H9 (cell line): ENCODE measurements around the gene MTHFD1L. TPM values are rescaled to one million over a fixed set of nuclear protein-coding genes. Genes with fewer than 3 reads are reported as not detected.

Experiments used
- DNase-seq: peaks from one replicate; pipeline ENCODE4 v3.0.0-alpha.2; 2017
- H2AFZ ChIP-seq: one replicate; pipeline ENCODE4 v1.6.1; 2013; ENCODE audit warnings: mild to moderate bottlenecking, low read length, control low read depth, moderate library complexity
- H2AK5ac ChIP-seq: 2 replicates; pipeline ENCODE4 v1.6.1; 2013; ENCODE audit warnings: low read length, control low read depth, mixed read lengths; ENCODE audit not compliant: insufficient read length
- H2BK120ac ChIP-seq: one replicate; pipeline ENCODE4 v1.6.1; 2013; ENCODE audit warnings: low read depth, mild to moderate bottlenecking, low read length, control low read depth, inconsistent platforms; ENCODE audit not compliant: poor library complexity, severe bottlenecking
- H2BK12ac ChIP-seq: 2 replicates; pipeline ENCODE4 v1.6.1; 2013; ENCODE audit warnings: low read length, control low read depth, mixed read lengths, low read depth; ENCODE audit not compliant: insufficient read length
- H2BK15ac ChIP-seq: 2 replicates; pipeline ENCODE4 v1.6.1; 2013; ENCODE audit warnings: low read depth, low read length, control low read depth
- H2BK20ac ChIP-seq: one replicate; pipeline ENCODE4 v1.6.1; 2013; ENCODE audit warnings: low read depth, mild to moderate bottlenecking, low read length, control low read depth, inconsistent platforms; ENCODE audit not compliant: poor library complexity, severe bottlenecking
- H2BK5ac ChIP-seq: 2 replicates; pipeline ENCODE4 v1.6.1; 2013; ENCODE audit warnings: low read length, control low read depth, mixed read lengths; ENCODE audit not compliant: insufficient read length
- H3K14ac ChIP-seq: 2 replicates; pipeline ENCODE4 v1.6.1; 2013; ENCODE audit warnings: low read length, control low read depth; ENCODE audit not compliant: insufficient read depth
- H3K18ac ChIP-seq: 2 replicates; pipeline ENCODE4 v1.6.1; 2013; ENCODE audit warnings: low read depth, mild to moderate bottlenecking, mixed read lengths, low read length, control low read depth; ENCODE audit not compliant: insufficient read length
- H3K23ac ChIP-seq: 2 replicates; pipeline ENCODE4 v1.6.1; 2013; ENCODE audit warnings: low read length, control low read depth, mixed read lengths, low read depth; ENCODE audit not compliant: insufficient read length
- H3K23me2 ChIP-seq: 2 replicates; pipeline ENCODE4 v1.6.1; 2013; ENCODE audit warnings: low read depth, mild to moderate bottlenecking, mixed read lengths, low read length, control low read depth; ENCODE audit not compliant: insufficient read length, poor library complexity, severe bottlenecking
- H3K27ac ChIP-seq: 2 replicates; pipeline ENCODE4 v1.5.1; 2013; ENCODE audit warnings: low read length, control low read depth, mixed read lengths, low read depth; ENCODE audit not compliant: insufficient read length
- H3K27me3 ChIP-seq: 2 replicates; pipeline ENCODE4 v1.6.1; 2013; ENCODE audit warnings: low read length, control low read depth, inconsistent platforms; ENCODE audit not compliant: insufficient read depth
- H3K4ac ChIP-seq: 2 replicates; pipeline ENCODE4 v1.6.1; 2013; ENCODE audit warnings: low read depth, mild to moderate bottlenecking, control low read depth, inconsistent platforms, low read length, moderate library complexity
- H3K4me1 ChIP-seq: 2 replicates; pipeline ENCODE4 v1.6.1; 2013; ENCODE audit warnings: low read length, control low read depth, inconsistent platforms; ENCODE audit not compliant: insufficient read depth
- H3K4me2 ChIP-seq: 2 replicates; pipeline ENCODE4 v1.6.1; 2013; ENCODE audit warnings: low read length, control low read depth, mixed read lengths; ENCODE audit not compliant: insufficient read length, insufficient read depth
- H3K56ac ChIP-seq: 2 replicates; pipeline ENCODE4 v1.6.1; 2013; ENCODE audit warnings: low read depth, mild to moderate bottlenecking, mixed read lengths, low read length, control low read depth; ENCODE audit not compliant: insufficient read length
- H3K79me1 ChIP-seq: 2 replicates; pipeline ENCODE4 v1.6.1; 2013; ENCODE audit warnings: low read depth, mild to moderate bottlenecking, moderate library complexity, low read length, control low read depth, inconsistent platforms; ENCODE audit not compliant: insufficient read depth, poor library complexity, severe bottlenecking
- H3K79me2 ChIP-seq: 2 replicates; pipeline ENCODE4 v1.6.1; 2013; ENCODE audit warnings: low read length, control low read depth, inconsistent platforms; ENCODE audit not compliant: insufficient read depth
- H3K9ac ChIP-seq: 2 replicates; pipeline ENCODE4 v1.6.1; 2013; ENCODE audit warnings: low read length, control low read depth, mixed read lengths; ENCODE audit not compliant: insufficient read length; ENCODE audit errors: extremely low read depth
- H3K9me3 ChIP-seq: one replicate; pipeline ENCODE4 v1.6.1; 2013; ENCODE audit warnings: low read depth, low read length, inconsistent platforms; ENCODE audit not compliant: control insufficient read depth
- H3T11ph ChIP-seq: one replicate; pipeline ENCODE4 v1.6.1; 2013; ENCODE audit warnings: mild to moderate bottlenecking, low read length, control low read depth, inconsistent platforms
- H4K20me1 ChIP-seq: one replicate; pipeline ENCODE4 v1.6.1; 2013; ENCODE audit not compliant: control insufficient read depth, insufficient read length, insufficient read depth
- H4K5ac ChIP-seq: 2 replicates; pipeline ENCODE4 v1.6.1; 2013; ENCODE audit warnings: low read depth, mild to moderate bottlenecking, mixed read lengths, low read length, control low read depth; ENCODE audit not compliant: insufficient read length
- H4K8ac ChIP-seq: replicated peaks from 2 replicates; pipeline ENCODE4 v1.6.1; 2013; ENCODE audit warnings: low read length, control low read depth, mixed read lengths, low read depth; ENCODE audit not compliant: insufficient read length
- H4K91ac ChIP-seq: 2 replicates; pipeline ENCODE4 v1.6.1; 2013; ENCODE audit warnings: low read depth, mild to moderate bottlenecking, moderate library complexity, mixed read lengths, low read length, control low read depth; ENCODE audit not compliant: insufficient read length
- H3K27ac Mint-ChIP-seq, 3 experiments: 2 replicates in 2 of 3; 3 replicates in 1 of 3; pipeline ENCODE4 v1.8.0; 2020 to 2021; ENCODE audit warnings: mixed read lengths in 3 of 3, mild to moderate bottlenecking in 1 of 3, moderate library complexity in 1 of 3
- H3K27me3 Mint-ChIP-seq: 2 replicates; pipeline ENCODE4 v1.8.0; 2021; ENCODE audit warnings: low read depth, mild to moderate bottlenecking, moderate library complexity, mixed read lengths
- H3K36me3 Mint-ChIP-seq, 3 experiments: 2 replicates in 2 of 3; 3 replicates in 1 of 3; pipeline ENCODE4 v1.8.0; 2020 to 2021; ENCODE audit warnings: low read depth in 3 of 3, mixed read lengths in 3 of 3; ENCODE audit not compliant: insufficient read depth in 1 of 3
- H3K4me1 Mint-ChIP-seq, 2 experiments: 2 replicates each; pipeline ENCODE4 v1.8.0; 2020; ENCODE audit warnings: mixed read lengths in 2 of 2
- H3K4me3 Mint-ChIP-seq, 2 experiments: 2 replicates in 1 of 2; 3 replicates in 1 of 2; pipeline ENCODE4 v1.8.0; 2020 to 2021; ENCODE audit warnings: mild to moderate bottlenecking in 2 of 2, mixed read lengths in 2 of 2, moderate library complexity in 1 of 2
- H3K9me3 Mint-ChIP-seq, 2 experiments: 2 replicates in 1 of 2; 3 replicates in 1 of 2; pipeline ENCODE4 v1.8.0; 2020; ENCODE audit warnings: mild to moderate bottlenecking in 2 of 2, mixed read lengths in 2 of 2, moderate library complexity in 1 of 2
- WGBS: extraction: QIAGEN DNeasy Blood & Tissue Kit; methylation state at CpG from one replicate; pipeline ENCODE4 v1.1.7; 2013; ENCODE audit warnings: missing lambda C conversion rate, low lambda C conversion rate, mixed read lengths; ENCODE audit not compliant: insufficient read length; ENCODE audit errors: extremely low coverage; 5-methylcytosine and 5-hydroxymethylcytosine counted together
- total RNA-seq: library from RNA; stranded (reverse); gene quantifications from 2 replicates; pipeline ENCODE4 v1.2.1, GENCODE V29; 2021
- TF ChIP-seq, protein P1 (sequence below): fragments of 200-600 bp; sonication (generic); conservative IDR thresholded peaks from 3 replicates; pipeline ENCODE4 v1.8.0; 2021; ENCODE audit warnings: antibody characterized with exemption, mild to moderate bottlenecking

Gene MTHFD1L
- total RNA-seq, 1 experiment from 2014 or later, result 90.2 TPM

- no peak overlapping the region for H3K9ac ChIP-seq
- H3T11ph ChIP-seq, result no peak overlapping the region
- H3K79me1 ChIP-seq, result no peaks in the 10 kb centered on the region
- Mint-ChIP-seq H3K9me3 (no peaks in the 10 kb centered on the region), H3K27ac (peak overlapping the region in 2 of 3 experiments; percentile 17 to 97; a peak in 4 of 7 replicates), H3K4me1 (peaks cover 55 to 58% of the 10 kb centered on the region in 2 experiments), H3K4me3 (no peak overlapping the region), H3K27me3 (no peaks in the 10 kb centered on the region), H3K36me3 (peaks cover 1 to 17% (median 3%) of the 10 kb centered on the region in 3 experiments; a peak in 4 of 7 replicates)
- no peak overlapping the region for H2BK12ac ChIP-seq
- H3K23ac ChIP-seq, result no peak overlapping the region
- no peak overlapping the region for H4K5ac ChIP-seq
- H2BK120ac ChIP-seq, result no peak overlapping the region
- H3K23me2 ChIP-seq, result no peaks in the 10 kb centered on the region
- no peaks in the 10 kb centered on the region for H3K9me3 ChIP-seq
- H3K4me1 ChIP-seq, result peaks cover 7% of the 10 kb centered on the region; the same call in 1 of the 2 replicates
- H2BK20ac ChIP-seq, result no peak overlapping the region
- H3K18ac ChIP-seq, result no peak overlapping the region
- no peak overlapping the region for H2AK5ac ChIP-seq
- H2BK5ac ChIP-seq, result no peak overlapping the region
- no peaks in the 10 kb centered on the region for H3K27me3 ChIP-seq
- H3K14ac ChIP-seq, result no peak overlapping the region
- TF ChIP-seq, protein P1, sequence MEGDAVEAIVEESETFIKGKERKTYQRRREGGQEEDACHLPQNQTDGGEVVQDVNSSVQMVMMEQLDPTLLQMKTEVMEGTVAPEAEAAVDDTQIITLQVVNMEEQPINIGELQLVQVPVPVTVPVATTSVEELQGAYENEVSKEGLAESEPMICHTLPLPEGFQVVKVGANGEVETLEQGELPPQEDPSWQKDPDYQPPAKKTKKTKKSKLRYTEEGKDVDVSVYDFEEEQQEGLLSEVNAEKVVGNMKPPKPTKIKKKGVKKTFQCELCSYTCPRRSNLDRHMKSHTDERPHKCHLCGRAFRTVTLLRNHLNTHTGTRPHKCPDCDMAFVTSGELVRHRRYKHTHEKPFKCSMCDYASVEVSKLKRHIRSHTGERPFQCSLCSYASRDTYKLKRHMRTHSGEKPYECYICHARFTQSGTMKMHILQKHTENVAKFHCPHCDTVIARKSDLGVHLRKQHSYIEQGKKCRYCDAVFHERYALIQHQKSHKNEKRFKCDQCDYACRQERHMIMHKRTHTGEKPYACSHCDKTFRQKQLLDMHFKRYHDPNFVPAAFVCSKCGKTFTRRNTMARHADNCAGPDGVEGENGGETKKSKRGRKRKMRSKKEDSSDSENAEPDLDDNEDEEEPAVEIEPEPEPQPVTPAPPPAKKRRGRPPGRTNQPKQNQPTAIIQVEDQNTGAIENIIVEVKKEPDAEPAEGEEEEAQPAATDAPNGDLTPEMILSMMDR, result no peak
- no peak overlapping the region for H3K56ac ChIP-seq
- peak; percentile 41 for DNase-seq
- no peak overlapping the region for H4K8ac ChIP-seq
- no CpG with 5 or more reads among the region's 3 CpGs for WGBS
- H2AFZ ChIP-seq, result no peak overlapping the region
- H3K4me2 ChIP-seq, result no peak overlapping the region
- H4K20me1 ChIP-seq, result no peaks in the 10 kb centered on the region
- no peak overlapping the region for H4K91ac ChIP-seq
- no peak overlapping the region for H2BK15ac ChIP-seq
- H3K4ac ChIP-seq, result no peak overlapping the region
- H3K79me2 ChIP-seq, result no peaks in the 10 kb centered on the region
- no peak overlapping the region for H3K27ac ChIP-seq
Measured at GRCh38 chr6:151007076-151007475, 141.6 kb downstream of the MTHFD1L start.
